PC-9 (cell line): ENCODE results near the gene GPHN.

ENCODE experiments used
- EZH2 ChIP-seq: fragments of 200-600 bp; sonication (generic); IDR thresholded peaks from 2 replicates; pipeline ENCODE4 v1.8.0; 2017; ENCODE audit warnings: antibody characterized with exemption, low read depth
- TF ChIP-seq, protein P1 (sequence below): fragments of 200-600 bp; sonication (generic); conservative IDR thresholded peaks from 2 replicates; pipeline ENCODE4 v1.6.1; 2017; ENCODE audit warnings: mixed run types, antibody characterized with exemption, mild to moderate bottlenecking, moderate library complexity

DNA sequence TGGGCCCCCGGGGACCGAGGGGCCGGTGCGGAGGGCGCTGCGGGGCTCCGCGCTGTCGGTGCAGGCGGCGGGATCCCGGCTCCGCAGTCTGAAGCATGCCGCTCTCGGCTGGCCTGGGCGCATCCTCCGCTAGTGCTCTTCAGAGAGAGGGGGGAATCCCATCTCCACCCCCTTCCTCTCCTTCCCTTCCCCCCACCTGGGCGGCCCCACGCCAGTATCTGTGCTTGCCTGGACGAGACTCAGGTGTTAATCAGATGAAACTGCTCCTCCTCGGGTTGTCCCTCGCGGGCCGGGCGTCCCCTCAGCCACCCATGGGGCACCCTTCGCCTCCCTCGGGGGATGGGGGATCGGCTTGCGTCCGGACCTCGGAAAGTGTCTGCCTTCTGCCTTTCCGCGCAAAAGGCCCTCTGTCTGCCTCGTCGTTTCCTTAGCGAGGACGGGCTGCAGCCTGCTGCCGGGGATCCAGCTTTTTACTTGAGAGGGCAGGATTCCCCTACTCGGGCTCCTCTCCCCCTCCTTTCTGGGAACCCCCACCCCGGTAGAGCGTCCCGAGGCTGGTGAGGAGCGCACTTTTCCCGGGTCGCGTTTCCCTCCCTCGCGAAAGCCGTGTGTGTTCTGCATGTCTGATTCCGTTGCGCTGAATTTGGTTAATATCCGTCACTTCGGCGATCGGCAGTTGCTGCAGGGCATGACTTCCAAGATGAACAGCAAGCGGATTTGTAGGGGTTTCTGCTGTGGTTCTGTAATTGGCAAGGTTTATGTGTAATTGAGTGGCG lies 1.1 kb downstream of the GPHN start:
- TF ChIP-seq, protein P1, sequence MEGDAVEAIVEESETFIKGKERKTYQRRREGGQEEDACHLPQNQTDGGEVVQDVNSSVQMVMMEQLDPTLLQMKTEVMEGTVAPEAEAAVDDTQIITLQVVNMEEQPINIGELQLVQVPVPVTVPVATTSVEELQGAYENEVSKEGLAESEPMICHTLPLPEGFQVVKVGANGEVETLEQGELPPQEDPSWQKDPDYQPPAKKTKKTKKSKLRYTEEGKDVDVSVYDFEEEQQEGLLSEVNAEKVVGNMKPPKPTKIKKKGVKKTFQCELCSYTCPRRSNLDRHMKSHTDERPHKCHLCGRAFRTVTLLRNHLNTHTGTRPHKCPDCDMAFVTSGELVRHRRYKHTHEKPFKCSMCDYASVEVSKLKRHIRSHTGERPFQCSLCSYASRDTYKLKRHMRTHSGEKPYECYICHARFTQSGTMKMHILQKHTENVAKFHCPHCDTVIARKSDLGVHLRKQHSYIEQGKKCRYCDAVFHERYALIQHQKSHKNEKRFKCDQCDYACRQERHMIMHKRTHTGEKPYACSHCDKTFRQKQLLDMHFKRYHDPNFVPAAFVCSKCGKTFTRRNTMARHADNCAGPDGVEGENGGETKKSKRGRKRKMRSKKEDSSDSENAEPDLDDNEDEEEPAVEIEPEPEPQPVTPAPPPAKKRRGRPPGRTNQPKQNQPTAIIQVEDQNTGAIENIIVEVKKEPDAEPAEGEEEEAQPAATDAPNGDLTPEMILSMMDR, result no peak
- no peak for TF ChIP-seq EZH2
